GM19240 (cell line): ENCODE measurements around the gene ARG2.

Experiments
- DNase-seq: peaks from one replicate; pipeline ENCODE4 v3.0.0; 2011; ENCODE audit warnings: low spot score; ENCODE audit not compliant: insufficient read length

ARG2 gene

DNA sequence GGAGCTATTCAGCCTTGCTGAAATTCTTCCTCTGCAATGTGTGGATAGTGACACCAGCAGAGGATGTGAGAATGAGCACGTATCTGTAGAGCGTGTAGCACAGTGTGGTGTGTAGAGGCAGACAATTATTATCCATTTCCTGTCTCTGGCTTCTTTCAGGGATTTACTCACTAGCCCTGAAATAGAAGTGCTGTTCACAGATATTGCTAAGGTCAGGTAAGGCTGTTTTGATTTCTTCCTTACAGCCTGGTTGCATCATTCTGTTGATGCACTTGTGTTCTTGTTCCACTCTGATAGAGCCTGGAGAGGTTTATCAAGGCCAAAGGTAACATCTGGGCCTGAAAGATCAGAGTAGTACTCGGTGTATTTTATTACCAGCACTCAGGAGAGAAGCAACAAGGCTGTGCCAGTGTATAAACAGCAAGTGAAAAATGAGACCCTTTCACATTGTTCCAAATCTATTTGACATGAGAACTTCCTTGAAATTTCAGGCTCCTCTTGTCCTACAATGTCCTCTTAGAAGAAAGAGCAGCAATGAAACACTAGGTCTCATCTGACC, 16.7 kb downstream of the ARG2 start:
- DNase-seq: no peak

DNA sequence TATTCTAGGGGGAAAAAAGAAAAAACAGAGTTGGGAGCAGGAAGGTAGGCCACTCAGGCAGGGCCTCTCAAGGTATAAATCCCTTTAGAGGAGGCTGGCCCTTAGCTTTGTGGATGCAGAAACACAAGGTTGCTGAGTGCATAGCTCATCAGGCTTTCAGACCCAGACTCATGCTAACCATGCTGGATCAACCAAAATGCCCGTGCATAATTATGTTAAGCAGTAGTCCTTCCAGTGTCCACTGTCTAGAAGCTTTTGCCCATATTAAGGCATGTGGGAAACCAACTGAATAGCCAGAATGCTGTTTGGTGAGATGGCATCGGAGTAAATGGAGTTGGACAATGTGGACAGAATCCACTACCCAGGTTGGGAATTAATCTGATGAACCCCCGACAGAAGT, 18.9 kb downstream of the ARG2 start:
- DNase-seq: no peak

DNA sequence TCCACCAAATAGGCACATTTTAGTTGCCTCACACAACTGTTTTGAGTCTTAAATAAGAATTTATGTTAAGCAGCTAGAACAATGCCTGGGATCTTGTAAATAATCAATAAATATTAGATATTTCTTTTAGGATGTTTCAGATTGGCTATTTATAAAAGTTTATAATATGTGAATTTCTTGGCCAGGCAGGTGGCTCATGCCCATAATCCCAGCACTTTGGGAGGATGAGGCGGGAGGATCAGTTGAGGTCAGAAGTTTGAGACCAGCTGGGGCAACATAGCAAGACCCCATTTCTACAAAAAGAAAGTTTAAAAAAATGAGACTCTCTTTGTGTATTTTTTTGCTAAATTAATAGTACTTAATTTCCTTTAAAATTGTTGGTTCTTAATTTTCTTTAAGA, 21.8 kb downstream of the ARG2 start:
- DNase-seq: no peak

DNA sequence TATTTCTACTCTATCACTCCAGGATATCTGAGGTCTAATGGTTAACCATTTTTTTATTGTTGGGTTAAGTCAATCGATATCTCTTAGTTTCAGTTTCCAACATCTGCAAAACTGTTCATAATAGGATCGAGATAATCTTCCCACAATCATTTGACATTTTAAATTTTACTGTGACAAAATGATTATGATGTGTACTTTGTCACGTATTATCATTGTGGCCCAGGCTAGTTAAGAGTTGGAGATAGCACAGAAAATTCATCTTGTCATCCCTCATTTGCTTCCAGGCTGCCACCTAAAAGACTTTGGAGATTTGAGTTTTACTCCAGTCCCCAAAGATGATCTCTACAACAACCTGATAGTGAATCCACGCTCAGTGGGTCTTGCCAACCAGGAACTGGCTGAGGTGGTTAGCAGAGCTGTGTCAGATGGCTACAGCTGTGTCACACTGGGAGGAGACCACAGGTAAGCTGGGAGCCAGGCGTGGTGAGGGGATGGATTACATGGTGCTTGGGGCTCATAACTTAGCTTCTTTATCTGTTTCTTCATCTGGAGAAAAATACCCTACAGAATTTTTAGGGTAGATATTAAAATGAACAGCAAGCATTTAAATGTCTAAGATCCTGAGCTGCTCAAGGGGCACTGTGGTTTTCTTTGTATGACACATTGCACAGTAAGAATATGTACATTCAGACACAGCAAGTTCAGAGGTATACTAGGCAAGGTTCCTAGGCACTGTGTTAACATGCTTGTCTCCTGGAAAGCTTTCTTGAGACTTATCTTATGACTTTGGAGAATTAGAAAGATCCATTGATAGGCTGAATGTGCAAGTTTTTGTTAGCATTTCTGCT, 22.4 kb downstream of the ARG2 start:
- DNase-seq: no peak

DNA sequence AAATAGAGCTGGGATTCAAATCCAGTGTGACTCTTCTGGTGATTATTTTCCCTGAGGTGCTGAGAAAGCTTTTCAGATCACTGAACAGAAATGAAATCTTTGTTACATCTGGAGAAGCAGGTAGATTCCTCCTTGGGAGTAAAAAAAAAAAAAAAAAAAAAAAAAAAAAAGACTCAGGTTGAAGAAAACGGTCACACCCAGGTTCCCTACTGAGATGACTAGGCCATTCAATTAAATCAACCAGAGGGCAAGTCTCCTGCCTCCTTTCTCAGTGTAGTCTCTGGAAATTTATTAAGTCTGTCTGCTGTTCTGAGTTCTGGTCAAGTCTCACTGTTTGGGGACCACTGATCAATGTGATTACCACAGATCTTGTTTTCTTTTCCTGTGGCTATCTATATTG, 24.0 kb downstream of the ARG2 start:
- DNase-seq: no peak

DNA sequence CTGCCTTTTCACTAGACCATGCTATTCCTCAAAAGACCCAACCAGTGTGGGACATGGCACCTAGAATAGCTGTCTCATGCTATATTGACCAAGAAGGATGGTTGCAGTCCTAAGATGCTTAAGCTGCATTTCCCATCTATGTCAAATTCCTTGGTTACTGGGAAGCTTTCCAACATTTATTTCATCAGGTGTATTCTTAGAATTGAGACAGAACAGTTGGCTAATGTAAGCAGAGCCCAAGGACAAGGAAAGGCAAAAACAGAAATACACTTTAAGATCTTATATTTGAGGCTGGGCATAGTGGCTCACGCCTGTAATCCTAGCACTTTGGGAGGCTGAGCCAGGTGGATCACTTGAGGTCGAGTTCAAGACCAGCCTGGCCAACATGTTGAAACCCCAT, 24.7 kb downstream of the ARG2 start:
- no peak for DNase-seq

DNA sequence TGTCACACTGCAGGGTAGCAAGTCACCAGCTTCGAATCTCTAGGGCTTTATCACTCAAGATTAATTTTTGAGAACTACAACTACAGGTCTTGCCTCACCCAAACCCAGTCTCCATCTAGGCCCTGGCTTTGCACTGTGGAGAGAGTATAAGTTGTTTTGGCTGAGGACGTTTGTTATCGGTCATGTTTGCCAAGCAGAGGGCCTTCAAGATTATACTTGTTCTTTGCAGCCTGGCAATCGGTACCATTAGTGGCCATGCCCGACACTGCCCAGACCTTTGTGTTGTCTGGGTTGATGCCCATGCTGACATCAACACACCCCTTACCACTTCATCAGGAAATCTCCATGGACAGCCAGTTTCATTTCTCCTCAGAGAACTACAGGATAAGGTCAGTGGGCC, 25.7 kb downstream of the ARG2 start:
- DNase-seq: no peak

DNA sequence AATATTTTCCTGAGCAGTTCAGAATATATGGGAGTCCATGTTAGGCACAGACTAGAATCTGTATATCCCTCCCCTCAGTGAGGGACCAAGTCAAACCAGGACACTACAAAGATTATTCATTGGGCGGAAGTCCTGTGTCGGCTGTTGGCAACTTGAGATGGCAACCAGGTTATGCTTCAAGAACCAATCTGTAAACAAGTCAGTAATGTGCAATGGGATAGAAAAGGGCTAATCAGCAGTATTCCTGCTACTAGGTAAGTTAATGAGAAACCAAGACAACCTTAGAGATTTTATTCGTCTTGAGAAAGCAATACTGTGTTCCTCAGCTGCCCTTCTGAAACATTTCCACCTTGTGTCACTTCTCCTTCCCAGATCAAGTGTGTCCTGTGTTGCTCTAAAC, 26.4 kb downstream of the ARG2 start:
- DNase-seq: no peak

DNA sequence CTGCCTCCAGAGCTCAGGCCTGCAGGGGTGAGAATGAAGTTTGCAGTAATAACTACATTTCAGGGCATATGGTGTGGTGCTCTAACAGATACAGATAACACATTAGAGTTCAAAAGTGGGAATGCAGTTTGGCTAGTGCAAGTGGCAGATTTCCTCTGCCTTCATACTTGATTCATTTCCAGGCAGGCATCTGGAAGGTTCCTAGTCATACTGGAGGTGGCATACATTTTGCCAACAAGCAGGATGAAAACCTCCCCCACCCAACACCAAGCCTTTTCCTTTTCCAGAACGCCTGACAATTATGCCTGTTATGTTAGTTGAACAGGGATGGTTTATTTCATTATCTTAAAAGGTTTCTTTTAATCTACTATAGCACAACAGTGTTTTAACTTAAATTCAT, 30.4 kb downstream of the ARG2 start:
- DNase-seq: no peak

DNA sequence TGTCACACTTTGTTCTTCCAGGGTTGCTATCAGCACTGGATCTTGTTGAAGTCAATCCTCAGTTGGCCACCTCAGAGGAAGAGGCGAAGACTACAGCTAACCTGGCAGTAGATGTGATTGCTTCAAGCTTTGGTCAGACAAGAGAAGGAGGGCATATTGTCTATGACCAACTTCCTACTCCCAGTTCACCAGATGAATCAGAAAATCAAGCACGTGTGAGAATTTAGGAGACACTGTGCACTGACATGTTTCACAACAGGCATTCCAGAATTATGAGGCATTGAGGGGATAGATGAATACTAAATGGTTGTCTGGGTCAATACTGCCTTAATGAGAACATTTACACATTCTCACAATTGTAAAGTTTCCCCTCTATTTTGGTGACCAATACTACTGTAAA, 31.0 kb downstream of the ARG2 start:
- DNase-seq: no peak

DNA sequence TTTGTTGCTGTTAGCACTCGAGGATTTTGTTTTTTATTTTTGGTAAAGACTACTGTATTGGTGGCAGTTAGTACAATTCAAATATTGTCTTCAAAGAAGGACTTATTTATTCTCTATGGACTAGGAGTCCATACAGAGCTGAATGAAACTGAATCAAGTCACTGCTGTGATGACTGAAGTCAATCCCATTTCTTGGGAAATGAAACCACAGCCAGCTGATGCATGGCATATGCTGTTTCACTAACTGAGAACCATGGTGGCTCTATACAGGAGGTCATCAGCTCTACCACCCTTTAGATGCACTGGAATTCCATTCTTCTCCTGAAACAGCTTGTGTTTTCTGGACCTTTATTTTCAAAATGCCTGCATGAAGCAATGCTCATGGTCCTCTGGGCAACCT, 32.5 kb downstream of the ARG2 start:
- DNase-seq: no peak

DNA sequence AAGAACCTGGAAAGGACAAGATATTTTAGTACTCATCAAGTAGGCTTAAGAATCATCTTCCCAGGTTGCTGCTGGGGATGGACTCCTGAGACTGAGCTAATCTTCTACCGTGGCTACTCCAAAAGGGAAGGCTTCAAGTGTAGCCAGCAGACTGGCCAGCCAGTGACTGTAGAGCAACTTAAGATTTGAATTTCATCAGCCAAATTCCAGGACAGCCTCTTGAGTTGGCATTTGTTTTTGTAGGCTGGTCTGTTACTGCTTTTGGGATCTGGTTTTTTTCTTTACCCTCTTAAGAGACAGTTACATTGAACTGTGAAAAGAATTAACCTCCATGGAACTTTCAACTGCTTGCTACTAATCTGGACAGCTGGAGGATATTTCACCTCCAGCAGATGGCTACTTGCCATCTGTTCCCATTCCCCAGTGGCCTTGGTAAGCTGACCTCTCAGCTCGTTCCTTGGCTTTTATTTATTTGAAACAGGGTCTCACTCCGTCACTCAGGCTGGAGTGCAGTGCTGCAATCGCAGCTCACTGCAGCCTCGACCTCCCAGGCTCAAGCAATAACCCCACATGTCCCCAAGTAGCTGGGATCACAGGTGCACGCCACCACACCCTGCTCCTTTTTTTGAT, 34.0 kb downstream of the ARG2 start:
- no peak for DNase-seq

DNA sequence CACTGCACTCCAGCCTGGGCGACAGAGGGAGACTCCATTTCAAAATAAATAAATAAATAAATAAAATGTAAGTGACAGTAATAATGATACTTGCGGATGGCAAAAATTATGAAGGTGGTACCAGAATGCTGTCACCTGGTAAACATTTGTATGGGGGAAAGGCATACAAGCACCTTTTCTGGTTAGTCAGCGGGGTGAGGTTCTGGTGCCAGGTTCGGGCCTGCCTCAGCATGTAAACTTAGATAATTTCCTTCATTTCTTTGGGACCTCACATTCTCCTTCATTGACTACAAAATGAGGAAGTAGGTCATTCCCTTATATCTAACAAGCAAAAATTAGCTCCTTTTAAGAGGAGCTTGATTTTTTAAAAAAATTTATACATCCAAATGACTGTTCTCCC, 43.9 kb downstream of the ARG2 start:
- DNase-seq: no peak

DNA sequence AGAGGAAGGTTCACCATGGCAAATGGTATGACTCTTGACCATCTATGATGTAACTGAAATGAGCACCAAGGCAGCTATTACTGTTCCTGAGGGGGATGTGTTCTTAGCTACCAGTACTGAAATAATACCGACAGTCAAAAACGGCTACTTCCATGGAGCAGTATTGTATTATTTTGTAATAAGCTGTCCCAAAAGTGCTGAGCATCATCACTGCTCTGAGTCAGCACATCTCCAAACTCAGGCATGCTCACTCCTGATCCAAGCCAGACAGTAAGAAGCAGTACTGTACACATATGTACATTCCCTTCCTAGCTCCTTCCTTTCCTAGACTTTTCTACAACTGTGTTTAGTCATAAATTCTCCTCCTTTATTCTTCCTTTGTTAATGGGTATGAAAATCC, 46.1 kb downstream of the ARG2 start:
- no peak for DNase-seq

DNA sequence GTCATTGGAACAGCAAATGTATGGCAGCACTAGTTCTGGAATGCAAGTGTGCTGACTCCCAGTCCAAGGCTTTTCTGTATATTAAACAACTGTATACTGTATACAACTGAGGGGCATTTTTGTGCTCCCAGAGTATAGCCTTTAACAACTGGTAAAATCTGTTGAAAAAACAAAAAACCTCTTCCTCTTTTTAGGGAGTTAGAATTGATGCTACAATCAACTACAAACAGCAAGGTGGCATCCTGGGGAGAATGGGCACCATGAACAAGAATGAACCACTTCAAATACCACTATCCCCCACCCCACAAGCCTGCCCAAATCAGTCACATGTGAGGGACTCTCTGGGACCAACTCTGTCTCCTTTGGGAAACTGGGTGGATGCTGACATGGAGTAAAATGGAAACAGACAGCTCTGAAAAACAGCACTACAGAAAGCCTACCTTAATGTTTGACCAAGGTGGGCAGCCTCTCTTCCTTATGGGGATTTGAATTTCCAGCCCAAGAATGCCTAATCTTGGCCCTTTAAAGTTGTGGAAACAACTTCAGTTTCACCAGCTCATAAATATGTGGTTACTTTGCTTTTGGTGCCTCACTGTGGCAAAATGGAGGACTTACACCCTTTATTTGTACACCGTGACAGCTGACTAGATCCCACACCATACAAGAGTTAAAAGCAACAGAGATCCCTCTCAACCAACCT, 47.2 kb downstream of the ARG2 start:
- DNase-seq: peak; percentile 21

DNA sequence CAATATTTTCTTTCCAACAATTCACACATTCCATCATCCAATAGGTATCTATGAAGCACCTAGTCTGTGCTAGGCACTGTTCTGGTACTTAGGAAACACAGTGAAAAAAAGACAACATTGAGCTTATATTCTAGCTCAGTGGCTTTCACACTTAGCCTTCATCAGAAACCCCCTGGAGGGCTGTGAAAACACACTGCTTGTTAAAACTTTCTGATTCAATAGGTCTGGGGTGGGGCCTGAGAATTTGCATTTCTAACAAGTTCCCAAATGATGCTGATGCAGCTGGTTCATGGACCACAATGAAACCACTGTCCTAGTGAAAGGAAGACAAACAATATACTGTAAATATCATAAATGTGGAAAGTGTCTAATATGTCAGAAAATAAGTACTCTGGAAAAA, 48.8 kb downstream of the ARG2 start:
- DNase-seq: no peak

DNA sequence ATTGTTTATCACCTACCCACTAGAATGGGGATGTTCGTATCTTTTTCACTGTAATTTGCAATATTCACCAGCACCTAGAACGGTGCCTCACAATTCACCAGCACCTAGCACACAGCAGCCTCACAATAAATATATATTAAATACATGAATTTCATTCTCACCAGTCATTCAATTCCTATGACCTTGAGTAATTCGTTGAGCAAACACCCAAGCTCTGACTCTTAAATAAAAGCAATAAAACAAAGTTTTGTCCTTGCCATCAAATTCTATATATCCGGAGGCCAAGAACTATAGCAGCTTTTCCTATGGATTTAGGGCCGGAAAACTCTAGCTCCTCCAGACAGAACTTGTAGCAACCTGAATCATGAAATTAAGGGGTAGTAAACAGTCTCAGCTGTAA, 53.7 kb downstream of the ARG2 start:
- DNase-seq: no peak

DNA sequence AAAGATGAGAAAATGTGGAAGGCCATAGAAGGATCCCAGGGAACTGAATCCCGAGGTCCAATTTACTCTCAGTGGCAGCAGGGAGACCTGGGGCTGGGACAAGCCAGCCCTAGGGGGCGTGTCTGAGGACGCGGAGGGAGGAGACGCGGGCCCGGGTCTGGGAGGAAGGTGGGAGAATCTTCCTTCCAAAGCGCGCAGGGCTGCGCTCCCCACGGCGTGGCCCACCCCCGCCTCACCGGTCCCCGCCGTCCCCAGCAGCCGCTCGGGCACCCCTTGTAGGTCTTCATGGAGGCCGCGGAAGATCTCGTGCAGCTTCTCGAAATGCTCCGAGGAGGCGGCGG, 54.4 kb downstream of the ARG2 start:
- peak; percentile 16 for DNase-seq

DNA sequence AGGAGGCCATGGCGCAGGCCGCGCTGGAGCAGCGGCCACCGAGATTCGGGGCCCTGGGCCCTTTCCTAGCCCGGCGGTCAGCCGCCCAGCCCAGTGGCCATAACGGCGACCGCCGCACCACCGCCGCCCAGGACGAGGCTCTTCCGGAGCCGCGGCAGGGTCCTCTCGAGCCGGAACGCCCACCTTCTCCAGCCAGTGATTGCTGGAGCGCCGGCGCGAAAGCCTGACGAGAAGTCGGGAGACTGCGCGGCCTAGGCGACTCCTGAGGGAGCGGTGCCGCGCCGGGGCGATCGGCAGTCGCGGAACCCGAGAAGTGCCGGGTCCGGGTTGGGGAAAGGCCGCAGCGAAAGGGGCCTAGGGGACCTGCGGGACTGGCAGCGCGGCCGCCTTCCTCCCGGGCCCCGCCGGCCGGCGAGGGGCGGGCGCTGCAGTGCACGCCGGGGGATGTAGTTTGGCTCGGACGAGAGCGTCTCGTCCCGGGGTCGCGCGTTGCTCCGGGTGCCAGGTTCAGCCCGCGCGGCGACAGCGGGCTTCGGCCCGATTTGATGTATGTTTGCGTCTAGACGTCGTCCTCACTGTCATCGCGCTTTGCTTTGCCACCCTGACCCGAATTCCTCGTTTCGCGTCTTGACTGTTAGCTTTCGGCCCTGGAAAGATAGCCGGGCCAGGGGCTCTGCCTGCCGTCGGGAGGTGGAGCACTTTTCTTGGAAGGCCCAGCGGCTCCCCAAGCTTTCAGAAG, 54.9 kb downstream of the ARG2 start, which contains the start of gene VTI1B:
Gene VTI1B, minus strand, starts transcription at position 153 of the 739 bp plus-strand sequence. Its CDS starts 143 bp downstream, at position 10.
- DNase-seq: peak; percentile 69

DNA sequence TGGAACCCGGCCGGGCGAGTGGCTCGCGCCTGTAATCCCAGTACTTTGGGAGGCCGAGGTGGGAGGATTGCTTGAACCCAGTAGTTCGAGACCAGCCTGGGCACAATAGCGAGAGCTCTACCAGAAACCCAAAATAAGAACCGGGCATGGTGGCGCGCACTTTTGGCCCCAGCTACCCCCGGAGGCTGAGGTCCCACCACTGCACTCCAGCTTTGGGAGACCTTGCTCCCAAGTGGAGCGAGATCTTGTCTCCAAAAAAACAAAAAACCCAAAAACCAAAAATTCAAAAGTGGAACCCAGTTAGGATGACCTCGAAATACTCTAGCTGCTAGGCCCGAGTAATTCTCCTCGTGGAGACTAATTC, 55.5 kb downstream of the ARG2 start:
- no peak for DNase-seq

DNA sequence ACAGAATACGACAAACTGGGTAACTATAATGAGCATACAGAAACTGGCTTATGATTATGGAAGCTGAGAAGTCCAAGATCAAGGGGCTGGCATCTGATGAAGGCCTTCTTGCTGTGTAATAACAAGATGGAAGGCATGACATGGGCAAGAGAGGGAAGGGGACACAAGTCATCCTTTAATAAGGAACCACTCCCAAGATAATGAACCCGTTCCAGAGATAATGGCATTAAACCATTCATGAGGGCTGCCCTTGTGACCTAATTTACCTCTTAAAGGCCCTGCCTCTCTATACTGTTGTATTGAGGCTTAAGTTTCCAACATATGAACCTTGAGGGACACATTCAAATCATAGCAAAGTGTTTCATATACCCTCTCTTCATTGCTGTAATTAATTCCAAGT, 59.3 kb downstream of the ARG2 start:
- no peak for DNase-seq
